Mucosa of stomach (tissue), 1 donor: ENCODE measurements around the gene CCL14.
"Not testable (repeated sequence)": the region's sequence is repeated elsewhere in the genome, so short reads cannot be mapped to it uniquely, and the experiment has no call there.

ENCODE experiments used
- H3K27me3 ChIP-seq: one replicate; pipeline ENCODE4 v1.7.0; 2013; ENCODE audit warnings: mild to moderate bottlenecking, low read length; ENCODE audit not compliant: control insufficient read depth, insufficient read depth
- H3K36me3 ChIP-seq: one replicate; pipeline ENCODE4 v1.7.0; 2013; ENCODE audit warnings: low read length; ENCODE audit not compliant: control insufficient read depth, insufficient read depth
- H3K4me1 ChIP-seq: one replicate; pipeline ENCODE4 v1.7.0; 2013; ENCODE audit warnings: mild to moderate bottlenecking, low read length; ENCODE audit not compliant: control insufficient read depth, insufficient read depth
- H3K4me3 ChIP-seq: one replicate; pipeline ENCODE4 v1.7.0; 2013; ENCODE audit warnings: low read length
- H3K9ac ChIP-seq: one replicate; pipeline ENCODE4 v1.7.0; 2013; ENCODE audit warnings: mild to moderate bottlenecking, low read length, moderate library complexity
- H3K9me3 ChIP-seq: one replicate; pipeline ENCODE4 v1.7.0; 2013; ENCODE audit warnings: mild to moderate bottlenecking, low read length, moderate library complexity; ENCODE audit not compliant: control insufficient read depth
- donor health status: Pancreatic carcinoma.

Gene CCL14

GRCh38 chr17:36008998-36009665 is 22.6 kb upstream of the CCL14 start:
- Histone ChIP-seq H3K9me3 (no peaks in the 10 kb centered on the region), H3K4me1 (peaks cover 3% of the 10 kb centered on the region), H3K4me3 (no peak overlapping the region), H3K27me3 (no peaks in the 10 kb centered on the region), H3K36me3 (no peaks in the 10 kb centered on the region), H3K9ac (no peak overlapping the region)

GRCh38 chr17:36004594-36005108 is 18.1 kb upstream of the CCL14 start:
- Histone ChIP-seq H3K9me3 (no peaks in the 10 kb centered on the region), H3K27me3 (no peaks in the 10 kb centered on the region), H3K36me3 (no peaks in the 10 kb centered on the region), H3K9ac (no peak overlapping the region), H3K4me3 (no peak overlapping the region), H3K4me1 (peaks cover 32% of the 10 kb centered on the region)

DNA sequence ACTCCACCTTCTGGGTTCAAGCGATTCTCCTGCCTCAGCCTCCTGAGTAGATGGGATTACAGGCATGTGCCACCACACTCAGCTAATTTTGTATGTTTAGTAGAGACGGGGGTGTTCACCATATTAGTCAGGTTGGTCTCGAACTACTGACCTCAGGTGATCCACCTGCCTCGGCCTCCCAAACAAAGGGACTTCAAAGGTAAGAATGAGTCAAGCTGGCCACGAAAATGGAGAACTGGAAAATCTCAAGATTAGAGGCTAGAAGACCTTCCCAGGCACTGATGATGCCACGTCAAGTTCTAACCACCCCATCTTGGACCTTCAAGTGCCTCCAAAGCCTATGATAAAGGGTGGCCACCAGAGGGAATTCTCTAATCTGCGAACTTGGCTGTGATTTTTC is 16.1 kb upstream of the CCL14 start:
- H3K4me3 ChIP-seq = no peak overlapping the region
- H3K36me3 ChIP-seq = no peaks in the 10 kb centered on the region
- H3K9me3 ChIP-seq = no peaks in the 10 kb centered on the region
- H3K4me1 ChIP-seq = peaks cover 32% of the 10 kb centered on the region
- no peaks in the 10 kb centered on the region for H3K27me3 ChIP-seq
- no peak overlapping the region for H3K9ac ChIP-seq

DNA sequence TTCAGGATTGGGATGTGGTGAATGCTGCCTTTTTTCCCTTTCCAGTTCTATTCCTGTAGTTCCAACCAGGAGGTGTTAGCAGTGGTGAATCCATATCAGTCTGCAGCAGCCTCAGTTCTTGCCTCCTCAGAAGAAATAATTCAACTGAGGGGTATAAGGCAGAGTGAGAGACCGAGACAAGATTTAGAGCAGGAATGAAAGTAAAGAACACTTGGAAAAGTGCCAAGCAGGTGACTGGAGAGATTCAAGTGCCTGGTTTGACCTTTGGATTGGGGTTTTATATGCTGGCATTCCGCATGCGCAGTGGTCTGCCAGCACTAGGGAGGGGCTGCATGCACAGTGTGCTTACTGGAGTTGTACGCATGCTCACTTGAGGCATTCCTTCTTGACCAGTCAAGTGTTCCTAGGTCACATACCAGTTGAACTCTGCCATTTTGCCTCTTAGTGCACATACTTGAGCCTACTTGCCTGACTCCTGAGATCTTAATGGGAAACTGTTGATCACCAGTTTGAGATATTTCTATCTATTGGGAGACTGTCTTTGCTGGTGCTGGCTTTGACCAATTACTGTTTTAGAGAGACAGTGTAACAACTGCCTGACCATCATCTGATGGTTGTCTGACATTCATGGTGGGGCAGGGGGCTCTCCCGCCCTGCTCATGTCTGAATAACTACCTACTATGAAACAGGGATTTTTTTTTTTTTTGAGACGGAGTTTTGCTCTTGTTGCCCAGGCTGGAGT is 15.5 kb upstream of the CCL14 start:
- Histone ChIP-seq H3K27me3 (no peaks in the 10 kb centered on the region), H3K9ac (peak overlapping the region; percentile 16), H3K36me3 (no peaks in the 10 kb centered on the region)

DNA sequence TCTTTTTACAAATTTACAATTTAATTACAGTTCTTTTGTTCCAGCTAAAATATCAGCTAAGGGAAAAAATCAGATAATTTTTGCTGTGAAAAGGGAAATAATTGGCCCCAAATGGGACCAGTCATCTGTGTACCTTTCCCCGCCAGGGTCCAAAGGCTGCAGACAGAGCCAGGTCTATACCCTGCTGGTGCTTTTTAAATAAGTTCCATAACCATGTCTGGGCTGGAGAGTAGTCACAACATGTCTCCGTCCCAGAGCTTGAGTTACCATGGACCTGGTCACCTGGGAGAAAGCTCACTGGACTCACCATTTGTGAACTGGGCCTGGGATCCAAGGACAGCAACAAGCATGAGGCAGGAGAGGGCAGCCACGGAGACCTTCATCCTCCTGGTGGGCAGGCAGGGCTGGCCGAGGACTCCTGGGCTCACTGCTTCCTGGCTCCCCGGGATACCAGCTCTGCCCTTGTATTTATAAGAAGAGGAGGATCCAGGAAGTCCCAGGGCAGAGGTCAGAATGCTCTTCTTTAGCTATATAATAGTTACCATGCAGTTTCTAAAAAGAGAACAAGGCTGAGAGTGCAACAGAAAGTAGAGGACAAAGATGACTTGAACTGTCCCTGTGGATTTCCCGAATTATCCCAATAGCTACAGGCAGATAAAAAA is 14.7 kb upstream of the CCL14 start, which contains the start of gene CCL15:
Gene CCL15 (minus strand): TSS at position 444 of the 662 bp plus-strand sequence. CDS start 61 bp downstream, at position 383.
- H3K27me3 ChIP-seq = no peaks in the 10 kb centered on the region
- no peaks in the 10 kb centered on the region for H3K9me3 ChIP-seq
- no peak within 1 kb of the TSS for H3K4me3 ChIP-seq
- peaks cover 32% of the 10 kb centered on the region for H3K4me1 ChIP-seq
- H3K36me3 ChIP-seq = no peaks in the 10 kb centered on the region
- H3K9ac ChIP-seq = peak within 1 kb of the TSS; percentile 16

More for the DNA sequence above, 15.5 kb upstream of the CCL14 start:
- Histone ChIP-seq H3K4me1 (peaks cover 32% of the 10 kb centered on the region), H3K4me3 (no peak overlapping the region), H3K9me3 (no peaks in the 10 kb centered on the region)

DNA sequence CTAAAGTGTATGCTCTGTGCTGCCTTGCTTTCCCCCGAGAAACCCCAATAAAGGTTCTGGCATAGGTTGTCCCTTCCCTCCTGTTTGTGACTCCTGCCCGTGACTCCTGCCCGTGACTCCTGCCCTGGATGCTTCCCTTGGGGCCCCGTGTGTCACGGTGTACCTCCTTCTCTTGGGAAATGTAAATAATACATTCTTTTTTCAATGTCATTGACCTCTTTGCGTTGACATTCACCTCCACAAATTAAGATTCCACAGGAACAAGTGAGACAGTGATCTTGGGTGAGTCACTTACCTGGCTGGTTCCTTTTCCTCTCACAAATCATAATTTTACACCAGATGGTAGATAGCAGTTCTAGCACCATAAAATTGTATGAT is 14.2 kb upstream of the CCL14 start:
- Histone ChIP-seq H3K36me3 (no peaks in the 10 kb centered on the region), H3K4me3 (no peak overlapping the region), H3K4me1 (peaks cover 32% of the 10 kb centered on the region), H3K27me3 (no peaks in the 10 kb centered on the region), H3K9me3 (no peaks in the 10 kb centered on the region), H3K9ac (no peak overlapping the region)

DNA sequence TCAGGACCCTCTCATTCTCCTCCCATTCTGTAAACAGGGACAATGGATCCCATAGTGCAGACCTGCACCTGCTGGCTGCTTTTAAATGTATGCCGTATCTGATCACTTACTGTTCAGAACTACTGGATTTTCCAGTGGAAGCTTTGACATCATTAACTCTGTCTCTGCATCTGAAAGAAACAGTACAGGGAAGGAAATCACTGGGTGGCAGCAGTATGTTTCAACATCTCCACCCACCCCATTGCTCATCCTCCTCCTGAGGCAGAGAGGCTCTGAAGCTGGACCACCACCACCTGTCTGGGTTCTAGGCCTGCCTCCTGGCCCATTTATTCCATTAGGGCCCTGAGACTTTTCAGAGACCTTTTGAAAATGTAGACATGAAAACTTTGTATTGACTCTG is 12.2 kb upstream of the CCL14 start:
- H3K9me3 ChIP-seq = no peaks in the 10 kb centered on the region
- H3K9ac ChIP-seq = no peak overlapping the region
- H3K36me3 ChIP-seq = no peaks in the 10 kb centered on the region
- peaks cover 26% of the 10 kb centered on the region for H3K4me1 ChIP-seq
- H3K27me3 ChIP-seq = no peaks in the 10 kb centered on the region
- H3K4me3 ChIP-seq = no peak overlapping the region

- H3K4me1 ChIP-seq = peaks cover 22% of the 10 kb centered on the region
- no peak overlapping the region for H3K4me3 ChIP-seq
- no peak overlapping the region for H3K9ac ChIP-seq
- no peaks in the 10 kb centered on the region for H3K36me3 ChIP-seq
- H3K9me3 ChIP-seq = no peaks in the 10 kb centered on the region
- H3K27me3 ChIP-seq = no peaks in the 10 kb centered on the region
Measured at GRCh38 chr17:35998018-35998545, 11.6 kb upstream of the CCL14 start.

- not testable (repeated sequence) for H3K4me1 ChIP-seq, H3K4me3 ChIP-seq, H3K9me3 ChIP-seq, H3K9ac ChIP-seq, H3K27me3 ChIP-seq, H3K36me3 ChIP-seq
Measured at GRCh38 chr17:35995346-35995745, 8.8 kb upstream of the CCL14 start.

- no peak overlapping the region for H3K9ac ChIP-seq
- H3K36me3 ChIP-seq = no peaks in the 10 kb centered on the region
- peaks cover 8% of the 10 kb centered on the region for H3K4me1 ChIP-seq
- no peaks in the 10 kb centered on the region for H3K9me3 ChIP-seq
- no peaks in the 10 kb centered on the region for H3K27me3 ChIP-seq
- H3K4me3 ChIP-seq = no peak overlapping the region
Measured at GRCh38 chr17:35991075-35991474, 4.5 kb upstream of the CCL14 start.

GRCh38 chr17:35988164-35988563 is 1.6 kb upstream of the CCL14 start:
- H3K4me1 ChIP-seq = peaks cover 8% of the 10 kb centered on the region
- no peak overlapping the region for H3K9ac ChIP-seq
- H3K9me3 ChIP-seq = no peaks in the 10 kb centered on the region
- H3K4me3 ChIP-seq = no peak overlapping the region
- H3K36me3 ChIP-seq = no peaks in the 10 kb centered on the region
- H3K27me3 ChIP-seq = no peaks in the 10 kb centered on the region

DNA sequence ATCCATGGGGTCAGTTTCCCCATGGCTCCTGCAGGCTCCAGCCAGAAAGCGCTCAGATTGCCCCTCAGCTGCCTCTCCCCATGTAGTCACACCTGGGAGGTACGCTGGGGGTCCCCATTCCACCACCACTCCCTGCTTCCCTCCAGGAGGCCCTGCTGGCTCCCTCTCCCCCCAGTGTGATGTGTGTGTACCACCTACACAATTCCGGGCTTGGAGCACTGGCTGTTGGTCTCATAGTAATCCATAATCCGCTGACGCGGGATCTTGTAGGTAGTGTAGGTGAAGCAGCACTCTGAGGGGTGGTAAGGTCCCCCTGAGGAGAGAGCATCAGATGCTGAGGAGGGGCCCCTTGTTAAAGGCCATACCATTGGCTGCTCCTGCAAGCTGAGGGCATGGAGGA is 2.4 kb downstream of the CCL14 start:
- Histone ChIP-seq H3K27me3 (no peaks in the 10 kb centered on the region), H3K4me1 (peaks cover 8% of the 10 kb centered on the region), H3K36me3 (no peaks in the 10 kb centered on the region), H3K9ac (no peak overlapping the region), H3K9me3 (no peaks in the 10 kb centered on the region), H3K4me3 (no peak overlapping the region)
